OCI-LY3 (cell line): ENCODE data around the gene FREM3.
A peak's percentile ranks its signal among the peaks of the same experiment; 100 is the strongest.

Source experiments
- H2AFZ ChIP-seq: fragments of 200-600, 300-600 bp; shearing (Covaris generic); 2 replicates; pipeline ENCODE4 v1.6.0; 2014; ENCODE audit warnings: antibody characterized with exemption, low read depth, low read length
- H3K27ac ChIP-seq: fragments of 200-600, 300-600 bp; sonication (generic); 2 replicates; pipeline ENCODE4 v1.5.1; 2014; ENCODE audit warnings: mild to moderate bottlenecking, low read length, moderate library complexity, mixed read lengths
- H3K27me3 ChIP-seq: fragments of 200-600, 300-600 bp; sonication (generic); 2 replicates; pipeline ENCODE4 v1.6.1; 2014; ENCODE audit warnings: low read depth, low read length, mixed read lengths
- H3K36me3 ChIP-seq: fragments of 200-600, 300-600 bp; sonication (generic); replicated peaks from 2 replicates; pipeline ENCODE3; 2014; ENCODE audit warnings: low read depth, low read length, mixed read lengths
- H3K4me1 ChIP-seq: fragments of 300-600, 200-600 bp; sonication (generic); 2 replicates; pipeline ENCODE4 v1.6.1; 2014; ENCODE audit warnings: low read length, mixed read lengths
- H3K4me2 ChIP-seq: fragments of 200-600, 300-600 bp; sonication (generic); 2 replicates; pipeline ENCODE4 v1.6.1; 2014; ENCODE audit warnings: low read length, mixed read lengths
- H3K4me3 ChIP-seq: fragments of 300-600, 200-600 bp; sonication (generic); 2 replicates; pipeline ENCODE4 v1.5.1; 2014; ENCODE audit warnings: antibody characterized with exemption, mild to moderate bottlenecking, low read length, moderate library complexity
- H3K79me2 ChIP-seq: fragments of 300-600, 200-600 bp; shearing (Covaris generic); 2 replicates; pipeline ENCODE4 v1.6.1; 2014; ENCODE audit warnings: mild to moderate bottlenecking, low read length, mixed read lengths
- H3K9ac ChIP-seq: fragments of 300-600, 200-600 bp; shearing (Covaris generic); 2 replicates; pipeline ENCODE4 v1.6.0; 2014; ENCODE audit warnings: mild to moderate bottlenecking, low read length, moderate library complexity
- H3K9me3 ChIP-seq: fragments of 200-600, 300-600 bp; shearing (Covaris generic); 2 replicates; pipeline ENCODE4 v1.6.1; 2014; ENCODE audit warnings: low read length, mixed read lengths; ENCODE audit not compliant: insufficient read depth
- H4K20me1 ChIP-seq: fragments of 200-600, 300-600 bp; sonication (generic); 2 replicates; pipeline ENCODE4 v1.6.1; 2016; ENCODE audit warnings: low read length, mixed read lengths; ENCODE audit not compliant: insufficient read depth
- CTCF ChIP-seq: fragments of 200-600, 300-600 bp; sonication (generic); IDR thresholded peaks from 2 replicates; pipeline ENCODE4 v1.5.1; 2014; ENCODE audit warnings: antibody characterized with exemption, low read length, low read depth
- EZH2phosphoT487 ChIP-seq: fragments of 200-600 bp; shearing (Covaris generic); IDR thresholded peaks from 2 replicates; pipeline ENCODE4 v1.6.1; 2018; ENCODE audit warnings: antibody characterized with exemption, mixed run types, low read depth

Gene FREM3

GRCh38 chr4:143713955-143714625 lies 13.6 kb upstream of the FREM3 start:
- Histone ChIP-seq H3K4me1 (0 out of 2 replicates have a peak, but pooled peaks cover 5% of the 10 kb centered on the region), H3K4me3 (no peak overlapping the region), H3K4me2 (no peak overlapping the region), H3K9ac (no peak overlapping the region), H3K27me3 (no peaks in the 10 kb centered on the region), H2AFZ (no peak overlapping the region), H3K36me3 (no peaks in the 10 kb centered on the region), H3K79me2 (no peaks in the 10 kb centered on the region), H3K9me3 (no peaks in the 10 kb centered on the region), H4K20me1 (no peaks in the 10 kb centered on the region), H3K27ac (no peak overlapping the region)
- TF ChIP-seq EZH2phosphoT487 (no peak), CTCF (no peak)

GRCh38 chr4:143713553-143713952 lies 13.1 kb upstream of the FREM3 start:
- no peaks in the 10 kb centered on the region for H3K79me2 ChIP-seq
- H3K9ac ChIP-seq, result no peak overlapping the region
- no peaks in the 10 kb centered on the region for H3K27me3 ChIP-seq
- H3K4me3 ChIP-seq, result no peak overlapping the region
- no peak overlapping the region for H2AFZ ChIP-seq
- H3K4me1 ChIP-seq, result 0 out of 2 replicates have a peak, but pooled peaks cover 5% of the 10 kb centered on the region
- H3K9me3 ChIP-seq, result no peaks in the 10 kb centered on the region
- H3K36me3 ChIP-seq, result no peaks in the 10 kb centered on the region
- no peaks in the 10 kb centered on the region for H4K20me1 ChIP-seq
- TF ChIP-seq CTCF (no peak), EZH2phosphoT487 (no peak)
- no peak overlapping the region for H3K4me2 ChIP-seq
- no peak overlapping the region for H3K27ac ChIP-seq

- Histone ChIP-seq H2AFZ (no peak overlapping the region), H4K20me1 (no peaks in the 10 kb centered on the region), H3K27me3 (no peaks in the 10 kb centered on the region), H3K4me2 (no peak overlapping the region), H3K9ac (no peak overlapping the region), H3K79me2 (no peaks in the 10 kb centered on the region), H3K36me3 (no peaks in the 10 kb centered on the region), H3K4me1 (0 out of 2 replicates have a peak, but pooled peaks cover 5% of the 10 kb centered on the region), H3K9me3 (no peaks in the 10 kb centered on the region), H3K4me3 (no peak overlapping the region), H3K27ac (no peak overlapping the region)
- TF ChIP-seq EZH2phosphoT487, result no peak
- TF ChIP-seq CTCF, result no peak
These were observed 11.7 kb upstream of the FREM3 start for GRCh38 chr4:143712155-143712550.

- Histone ChIP-seq H3K9ac (no peak overlapping the region), H3K9me3 (no peaks in the 10 kb centered on the region), H3K36me3 (no peaks in the 10 kb centered on the region), H3K27ac (no peak overlapping the region), H3K4me2 (no peak overlapping the region), H3K4me3 (no peak overlapping the region), H3K4me1 (0 out of 2 replicates have a peak, but pooled peaks cover 5% of the 10 kb centered on the region), H3K27me3 (no peaks in the 10 kb centered on the region), H4K20me1 (no peaks in the 10 kb centered on the region), H2AFZ (no peak overlapping the region), H3K79me2 (no peaks in the 10 kb centered on the region)
- TF ChIP-seq EZH2phosphoT487 (no peak), CTCF (peak; percentile 23)
These were observed 11.2 kb upstream of the FREM3 start for GRCh38 chr4:143711543-143712154.
